HG02973 (cell line): ENCODE data around the gene SLC37A4.
A peak's percentile ranks its signal among the peaks of the same experiment; 100 is the strongest.
"Not testable (repeated sequence)": the region's sequence is repeated elsewhere in the genome, so short reads cannot be mapped to it uniquely, and the experiment has no call there.

ENCODE experiments used
- ATAC-seq: cut with Tn5 transposase; IDR thresholded peaks from one replicate; pipeline ENCODE4 v1.9.1; 2021; ENCODE audit warnings: moderate library complexity; ENCODE audit not compliant: unreplicated experiment

Gene SLC37A4

DNA sequence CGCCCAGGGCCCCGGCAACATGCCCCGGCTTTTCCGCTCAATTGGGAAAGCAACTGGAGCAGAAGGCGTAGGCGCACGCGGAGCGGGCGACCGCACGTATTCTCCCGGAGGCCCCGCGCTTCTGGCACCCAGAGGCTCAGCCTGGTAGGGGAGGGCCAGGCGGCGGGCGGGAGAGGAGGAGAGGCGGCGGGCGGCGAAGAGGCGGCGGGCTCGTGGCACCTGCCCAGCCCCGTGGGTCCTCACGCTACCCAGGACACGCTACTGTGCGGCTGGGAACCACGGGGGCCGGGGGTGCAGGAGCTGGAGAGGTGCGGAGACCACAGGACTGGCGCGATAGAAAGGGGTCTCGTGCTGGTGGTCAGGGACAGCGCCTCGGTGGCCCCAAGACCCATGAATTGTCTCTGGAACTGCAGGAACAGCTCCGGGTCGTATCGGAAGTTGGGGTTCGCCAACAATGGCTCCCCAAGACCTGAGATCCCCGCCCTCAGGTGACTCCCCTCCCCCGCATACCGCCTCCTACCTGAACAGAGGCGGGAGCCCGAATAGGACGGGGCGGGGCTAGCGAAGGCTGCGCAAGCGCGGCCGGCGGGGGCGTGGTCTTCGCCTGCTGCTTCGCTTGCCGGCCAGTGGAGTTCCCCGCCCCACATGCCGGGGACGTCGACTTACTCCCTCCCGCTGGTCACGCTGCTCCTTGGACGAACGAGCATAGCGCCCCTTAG is at the start of gene SLC37A4:
TSS of gene SLC37A4 (minus strand) at position 549 of the 719 bp plus-strand sequence.
- ATAC-seq = peak; percentile 79

GRCh38 chr11:119078675-119079420 is 48.2 kb upstream of the SLC37A4 start:
- ATAC-seq = no peak

GRCh38 chr11:119077839-119078238 is 47.2 kb upstream of the SLC37A4 start:
- no peak for ATAC-seq

DNA sequence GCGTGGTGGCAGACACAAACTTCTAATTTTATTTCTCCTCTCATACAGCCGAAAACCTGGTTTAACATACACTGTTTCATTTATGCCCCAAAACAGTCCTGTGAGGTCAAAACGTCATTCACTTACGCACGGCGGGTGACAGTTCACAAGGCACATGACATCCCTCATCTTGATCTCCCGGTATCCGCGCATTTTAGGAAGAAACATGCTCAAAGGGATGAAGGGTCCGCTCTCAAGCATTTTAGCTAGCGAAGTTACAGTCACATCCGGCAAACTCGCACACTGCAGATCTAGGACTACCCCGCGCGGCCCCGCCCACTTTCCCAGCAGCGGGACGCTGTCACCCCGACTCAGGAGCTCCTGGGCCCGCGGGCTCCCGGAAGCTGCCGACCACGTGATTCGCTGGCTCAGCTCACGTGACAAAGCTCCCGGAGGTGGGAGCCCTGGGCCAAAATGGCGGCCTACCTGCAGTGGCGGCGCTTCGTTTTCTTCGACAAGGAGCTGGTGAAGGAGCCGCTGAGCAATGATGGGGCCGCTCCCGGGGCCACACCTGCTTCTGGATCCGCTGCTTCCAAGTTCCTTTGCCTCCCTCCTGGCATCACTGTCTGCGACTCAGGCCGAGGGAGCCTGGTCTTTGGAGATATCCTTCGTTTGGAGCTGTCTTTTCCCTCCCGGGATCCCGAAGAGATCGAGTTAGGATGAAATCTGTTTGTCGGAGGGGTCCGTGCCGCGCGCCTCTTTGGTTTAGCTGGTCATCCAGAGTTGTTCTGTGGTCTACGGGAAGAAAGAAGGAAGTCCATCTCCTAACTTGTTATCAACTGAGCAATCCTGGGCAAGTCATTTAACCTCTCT is 36.9 kb upstream of the SLC37A4 start, which contains the start of gene VPS11:
TSS of gene VPS11 (plus strand) at position 448 of the 852 bp plus-strand sequence. CDS start at position 454, 6 bp downstream.
- peak; percentile 86 for ATAC-seq

DNA sequence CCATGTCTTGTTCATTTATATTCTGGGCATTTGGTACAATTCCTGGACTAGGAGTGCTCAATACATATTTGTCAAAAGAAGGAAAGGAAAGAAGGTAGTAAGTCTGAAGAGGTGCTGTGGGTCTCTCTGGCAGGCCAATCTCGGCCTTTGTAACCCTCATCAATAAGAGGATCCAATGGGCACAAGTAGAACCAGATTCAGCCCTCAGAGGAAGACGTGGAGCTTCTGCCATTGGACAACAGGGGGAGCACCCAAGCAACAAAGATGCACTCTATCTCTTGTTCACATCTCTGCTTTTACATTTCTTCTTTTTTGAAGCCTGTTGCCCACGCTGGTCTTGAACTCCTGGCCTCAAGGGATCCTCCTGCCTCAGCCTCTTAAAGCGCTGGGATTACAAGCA is 34.7 kb upstream of the SLC37A4 start:
- no peak for ATAC-seq

- ATAC-seq = no peak
These were observed 32.1 kb upstream of the SLC37A4 start for GRCh38 chr11:119062779-119063178.

GRCh38 chr11:119061256-119061655 is 30.6 kb upstream of the SLC37A4 start:
- ATAC-seq = no peak

DNA sequence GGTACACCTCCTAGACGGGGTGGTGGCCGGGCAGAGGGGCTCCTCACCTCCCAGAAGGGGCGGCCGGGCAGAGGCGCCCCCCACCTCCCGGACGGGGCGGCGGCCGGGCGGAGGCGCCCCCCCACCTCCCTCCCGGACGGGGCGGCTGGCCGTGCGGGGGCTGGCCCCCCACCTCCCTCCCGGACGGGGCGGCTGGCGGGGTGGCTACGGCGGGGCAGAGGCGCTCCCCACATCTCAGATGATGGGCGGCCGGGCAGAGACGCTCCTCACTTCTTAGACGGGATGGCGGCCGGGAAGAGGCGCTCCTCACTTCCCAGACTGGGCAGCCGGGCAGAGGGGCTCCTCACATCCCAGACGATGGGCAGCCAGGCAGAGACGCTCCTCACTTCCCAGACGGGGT is 28.5 kb upstream of the SLC37A4 start:
- not testable (repeated sequence) for ATAC-seq

- peak; percentile 85 for ATAC-seq
These were observed 26.5 kb upstream of the SLC37A4 start, which contains the start of gene HYOU1 for GRCh38 chr11:119057000-119057769. HYOU1 (minus strand) TSS chr11:119057205; CDS start chr11:119056160, 1,045 bp downstream.

DNA sequence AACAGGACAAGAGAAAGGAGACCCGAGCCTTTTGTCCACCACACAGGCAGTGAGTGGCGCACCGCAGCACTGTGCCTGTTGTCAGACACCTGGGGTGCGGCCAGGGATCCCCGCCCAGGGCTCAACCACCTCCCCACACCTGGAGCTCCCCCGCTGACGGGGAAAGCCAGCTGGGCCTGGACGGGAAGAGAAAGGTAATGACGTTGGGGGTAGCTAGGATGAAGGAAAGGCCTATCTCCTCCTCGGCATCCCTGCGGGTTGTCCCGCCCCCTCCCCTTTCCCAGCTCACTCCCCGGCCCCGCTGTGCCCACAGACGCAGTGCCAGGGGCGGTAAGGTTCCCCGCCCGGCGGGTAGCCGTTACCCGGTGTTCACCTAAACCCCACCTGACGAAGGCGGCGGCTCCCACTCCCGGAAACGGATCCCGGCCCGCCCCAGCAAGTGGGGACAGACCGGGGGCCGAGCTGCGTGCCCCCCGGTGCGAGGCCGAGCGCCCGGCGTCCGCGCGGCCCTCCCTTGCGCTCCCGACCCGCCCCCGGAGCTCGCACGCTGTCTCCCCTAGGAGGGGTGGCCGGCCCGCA is 25.8 kb upstream of the SLC37A4 start:
- ATAC-seq = no peak

- no peak for ATAC-seq
These were observed 25.2 kb upstream of the SLC37A4 start for GRCh38 chr11:119055901-119056300.

DNA sequence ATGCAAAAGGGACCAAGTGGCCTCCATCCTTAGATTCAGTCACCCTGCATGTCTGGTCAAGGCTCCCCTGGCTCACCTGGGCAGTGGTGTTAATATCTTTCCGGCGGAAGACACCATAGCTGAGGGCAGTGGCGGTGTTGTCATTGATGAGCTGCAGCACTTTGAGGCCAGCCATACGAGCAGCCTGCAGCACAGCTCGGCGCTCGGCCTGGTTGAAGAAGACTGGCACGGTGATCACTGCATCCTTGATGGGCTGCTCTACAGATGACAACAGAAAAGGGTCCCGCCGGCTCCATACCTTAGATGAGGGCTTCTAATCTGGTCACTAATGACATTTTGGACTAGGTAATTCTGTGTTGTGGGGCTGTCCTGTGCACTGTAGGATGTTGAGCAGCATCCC is 23.7 kb upstream of the SLC37A4 start:
- ATAC-seq = no peak

GRCh38 chr11:119052163-119052814 is 21.6 kb upstream of the SLC37A4 start:
- no peak for ATAC-seq

- ATAC-seq = no peak
These were observed 20.9 kb upstream of the SLC37A4 start for GRCh38 chr11:119051440-119052162.

DNA sequence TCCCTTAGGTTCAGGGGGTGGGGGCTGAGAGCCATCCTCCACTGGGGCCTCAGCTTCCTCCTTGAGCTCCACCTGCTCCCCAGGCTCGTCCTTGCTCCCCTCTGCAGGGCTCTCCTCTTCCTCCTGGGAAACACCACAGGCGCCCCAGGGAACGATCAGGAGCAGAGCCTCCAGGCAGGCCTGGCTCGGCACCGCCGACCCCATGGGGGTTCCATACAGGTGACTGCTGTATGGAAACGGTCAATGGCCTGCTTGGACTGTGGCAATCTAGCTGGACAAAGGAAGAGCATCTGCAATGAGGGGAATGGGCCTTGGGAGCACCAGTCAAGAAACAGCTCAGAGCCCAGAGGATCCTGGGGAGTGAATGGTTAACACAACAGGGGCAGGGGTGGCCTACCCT is 18.4 kb upstream of the SLC37A4 start:
- ATAC-seq = no peak

- ATAC-seq = no peak
These were observed 18.0 kb upstream of the SLC37A4 start for GRCh38 chr11:119048644-119049043.

DNA sequence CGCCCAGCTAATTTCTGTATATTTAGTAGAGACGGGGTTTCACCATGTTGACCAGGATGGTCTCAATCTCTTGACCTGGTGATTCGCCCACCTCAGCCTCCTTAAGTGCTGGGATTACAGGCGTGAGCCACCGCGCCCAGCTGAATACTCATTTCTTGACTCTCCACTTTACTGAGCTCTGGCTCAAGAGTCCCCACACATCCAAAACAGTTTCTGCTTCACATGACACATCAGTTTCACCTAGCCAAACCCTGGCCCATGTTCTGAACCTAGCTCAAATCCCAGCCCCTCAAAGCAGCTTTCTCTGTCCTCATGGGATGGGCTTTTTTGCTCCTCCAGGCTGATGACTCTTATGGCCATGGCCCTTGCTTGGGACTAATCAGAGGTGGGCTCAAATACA is 16.5 kb upstream of the SLC37A4 start:
- ATAC-seq = no peak

GRCh38 chr11:119046489-119046888 is 15.8 kb upstream of the SLC37A4 start:
- ATAC-seq = no peak

DNA sequence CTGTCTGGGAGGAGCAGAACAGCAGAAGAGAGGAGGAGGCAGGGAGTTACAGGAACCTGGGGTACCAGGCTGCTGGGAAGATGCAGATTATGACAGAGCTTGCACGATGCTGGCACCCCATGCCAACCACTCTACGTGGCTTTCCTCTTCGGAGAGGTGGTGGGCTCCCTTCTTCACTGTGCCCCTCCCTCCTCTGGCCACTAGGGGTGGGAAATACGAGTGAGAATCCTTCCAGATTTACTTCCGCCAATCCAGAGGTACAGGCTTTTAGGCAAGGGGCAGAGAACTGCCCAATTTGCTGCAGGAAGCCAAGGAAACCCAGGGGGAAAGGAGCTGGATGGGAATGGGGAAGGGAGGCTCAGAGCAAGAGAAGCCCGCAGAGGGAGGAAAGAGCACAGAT is 14.0 kb upstream of the SLC37A4 start:
- no peak for ATAC-seq
